Measurements from ENCODE around the gene PCDH12.

DNA sequence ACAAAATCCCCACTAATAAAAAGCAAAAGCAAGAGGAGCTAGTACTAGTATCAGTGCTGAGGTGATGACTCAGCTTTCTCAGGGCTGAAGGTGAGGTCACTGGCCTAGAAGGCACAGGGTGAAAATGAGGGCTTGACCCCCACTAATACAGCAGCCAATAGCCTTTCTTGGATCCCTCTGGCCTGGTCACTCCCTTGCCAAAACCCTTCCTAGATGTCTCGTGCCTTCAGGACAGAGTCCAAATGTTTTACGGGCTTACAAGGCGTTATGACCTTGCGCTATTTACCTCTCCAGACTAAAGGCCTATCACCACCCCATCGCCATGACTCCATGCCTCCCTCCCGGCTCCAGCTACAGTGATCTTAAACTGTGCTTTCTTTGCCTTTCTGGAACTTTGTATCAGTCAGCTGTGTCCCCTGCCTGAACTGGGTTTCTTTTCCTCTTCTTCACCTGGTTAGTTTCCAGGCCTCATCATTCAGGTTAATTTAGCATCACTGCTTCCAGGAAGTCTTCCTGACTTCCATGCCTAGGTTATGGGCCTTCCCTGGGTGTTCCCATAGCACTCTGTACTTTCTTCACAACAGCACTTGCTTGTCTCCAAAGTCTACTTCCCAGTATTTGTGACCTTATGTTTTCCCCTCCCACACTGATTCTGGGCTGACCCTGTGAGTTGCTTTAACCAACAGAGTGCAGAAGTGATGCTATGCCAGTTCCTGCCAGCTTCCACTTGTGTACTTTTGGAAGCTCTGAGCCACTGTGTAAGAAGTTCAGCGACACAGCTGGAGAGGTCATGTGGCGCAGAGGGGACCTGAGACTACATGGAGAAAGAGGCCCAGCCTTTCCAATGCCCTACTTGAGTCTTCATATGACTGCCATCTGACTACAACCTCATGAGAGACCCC lies 38.5 kb downstream of the PCDH12 start:
- TF ChIP-seq, protein P1, sequence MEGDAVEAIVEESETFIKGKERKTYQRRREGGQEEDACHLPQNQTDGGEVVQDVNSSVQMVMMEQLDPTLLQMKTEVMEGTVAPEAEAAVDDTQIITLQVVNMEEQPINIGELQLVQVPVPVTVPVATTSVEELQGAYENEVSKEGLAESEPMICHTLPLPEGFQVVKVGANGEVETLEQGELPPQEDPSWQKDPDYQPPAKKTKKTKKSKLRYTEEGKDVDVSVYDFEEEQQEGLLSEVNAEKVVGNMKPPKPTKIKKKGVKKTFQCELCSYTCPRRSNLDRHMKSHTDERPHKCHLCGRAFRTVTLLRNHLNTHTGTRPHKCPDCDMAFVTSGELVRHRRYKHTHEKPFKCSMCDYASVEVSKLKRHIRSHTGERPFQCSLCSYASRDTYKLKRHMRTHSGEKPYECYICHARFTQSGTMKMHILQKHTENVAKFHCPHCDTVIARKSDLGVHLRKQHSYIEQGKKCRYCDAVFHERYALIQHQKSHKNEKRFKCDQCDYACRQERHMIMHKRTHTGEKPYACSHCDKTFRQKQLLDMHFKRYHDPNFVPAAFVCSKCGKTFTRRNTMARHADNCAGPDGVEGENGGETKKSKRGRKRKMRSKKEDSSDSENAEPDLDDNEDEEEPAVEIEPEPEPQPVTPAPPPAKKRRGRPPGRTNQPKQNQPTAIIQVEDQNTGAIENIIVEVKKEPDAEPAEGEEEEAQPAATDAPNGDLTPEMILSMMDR (conservative IDR thresholded peaks at IDR 0.05), result no peak
- TF ChIP-seq ZFX (IDR thresholded peaks at IDR 0.05), result no peak

All from C4-2B (cell line).